Measurements from ENCODE around the gene RNF227. TPM values are rescaled to one million over a fixed set of nuclear protein-coding genes. Genes with fewer than 3 reads are reported as not detected.
A peak's percentile ranks its signal among the peaks of the same experiment; 100 is the strongest.

The RNF227 gene
- total and polyA plus RNA-seq, 10 of the 15 experiments (the other 5 are each of a cell fraction or from before 2014, with no cell fraction given) = 0.49 to 5.0 (median 1.3) TPM

GRCh38 chr17:7887482-7888183 lies 28.5 kb downstream of the RNF227 start (continued):
- TF ChIP-seq PKNOX1 (IDR thresholded peaks at IDR 0.05) = peak; percentile 46; the same call in 1 of the 2 replicates
- no peak for TF ChIP-seq SREBF1 (IDR thresholded peaks at IDR 0.05; ENCODE audit: low read length)
- no peak for TF ChIP-seq MYB (IDR thresholded peaks at IDR 0.05; ENCODE audit: borderline replicate concordance, low read depth, low read length)
- TF ChIP-seq EGR1 (IDR thresholded peaks at IDR 0.05; ENCODE audit: borderline replicate concordance in 1 of 2, low read depth in 2 of 2, low read length in 2 of 2) = 0 out of 3 replicates have a peak, but pooled peaks of 1 of the 2 experiments have one; percentile 18
- TF ChIP-seq RAD21 (IDR thresholded peaks at IDR 0.05; ENCODE audit: insufficient read depth, low read depth, low read length) = no peak
- peak in 1 of 2 experiments; percentile 54; a peak in 2 of 4 replicates for TF ChIP-seq EP300 (IDR thresholded peaks at IDR 0.05; ENCODE audit: borderline replicate concordance in 1 of 2, control insufficient read depth in 1 of 2, low read depth in 2 of 2, low read length in 2 of 2)
- peak; percentile 22; the same call in 1 of the 2 replicates for TF ChIP-seq SMARCA5 (IDR thresholded peaks at IDR 0.05)
- no peak for TF ChIP-seq FOXM1 (IDR thresholded peaks at IDR 0.05; ENCODE audit: low read depth, low read length)
- peak; percentile 71; the same call in 1 of the 2 replicates for TF ChIP-seq HDGF (IDR thresholded peaks at IDR 0.05)
- no peak for TF ChIP-seq SMAD1 (IDR thresholded peaks at IDR 0.05; ENCODE audit: low read depth, partially characterized antibody)
- 0 out of 2 replicates have a peak, but pooled peaks have one; percentile 31 for TF ChIP-seq NBN (IDR thresholded peaks at IDR 0.05)

- H3K4me3 ChIP-seq = peak overlapping the region; percentile 88
- H3K27ac ChIP-seq (ENCODE audit: control insufficient read depth, insufficient read depth) = peak overlapping the region; percentile 91
- ChIA-PET SMC1A (ENCODE audit: uncharacterized antibody, unreplicated experiment) (no interaction called here), POLR2A (no interaction called here), RAD21 (ENCODE audit: unreplicated experiment) (no interaction called here), CTCF (interaction anchor here (1.7 kb wide), 1 partner anchor 25 kb away, joined by 4 read pairs; no protein-coding TSS in a partner anchor)
- no peaks in the 10 kb centered on the region for H4K20me1 ChIP-seq (ENCODE audit: control insufficient read depth, insufficient read depth)
- TSS peak; percentile 62 for BruUV-seq (replicated peaks)
- ATAC-seq (no peak), DNase-seq (ENCODE audit: low read depth, low spot score) (no peak), FAIRE-seq (no peak)
- H3K36me3 ChIP-seq (ENCODE audit: control insufficient read depth in 2 of 2, insufficient read depth in 2 of 2, low read length in 1 of 2) = peaks cover 7% of the 10 kb centered on the region in 2 experiments; a peak in 3 of 4 replicates
- in situ Hi-C loops (cut with MboI) = no loop called here
- H3K4me1 ChIP-seq (ENCODE audit: control insufficient read depth, insufficient read depth, low read length) = peaks cover 8% of the 10 kb centered on the region
- H3K4me2 ChIP-seq (ENCODE audit: control insufficient read depth, insufficient read depth) = peak overlapping the region; percentile 96
- H3K27me3 ChIP-seq (replicated peaks in 1 of 2; ENCODE audit: control insufficient read depth in 2 of 2, insufficient read depth in 2 of 2, low read length in 1 of 2) = no peaks in the 10 kb centered on the region
- peaks cover 45% of the 10 kb centered on the region for H3K79me2 ChIP-seq (ENCODE audit: control insufficient read depth, insufficient read depth, low read length)
- no peaks in the 10 kb centered on the region for H3K9me3 ChIP-seq (replicated peaks; ENCODE audit: control insufficient read depth, insufficient read depth, low read length)
- peak overlapping the region; percentile 87 for H3K9ac ChIP-seq (ENCODE audit: control insufficient read depth, insufficient read depth, low read length)
- intact Hi-C loops (cut with micrococcal nuclease; ENCODE audit: unreplicated experiment) = no loop called here
- peak overlapping the region; percentile 41 for H2AFZ ChIP-seq (ENCODE audit: control insufficient read depth, low read depth, low read length)
- WGBS (ENCODE audit: insufficient coverage, insufficient replicate concordance, low lambda C conversion rate, missing lambda C conversion rate) = 3% methylated on average over 8 of the region's 8 CpGs
- TF ChIP-seq NR2F1 (conservative IDR thresholded peaks at IDR 0.05) (no peak), CHD1 (IDR thresholded peaks at IDR 0.05; ENCODE audit: low read depth, low read length) (no peak), KLF5 (IDR thresholded peaks at IDR 0.05; ENCODE audit: partially characterized antibody) (no peak), POLR2A (IDR thresholded peaks at IDR 0.05; ENCODE audit: low read depth, low read length) (no peak), CEBPZ (IDR thresholded peaks at IDR 0.05; ENCODE audit: low read depth, low read length) (no peak), SMAD5 (IDR thresholded peaks at IDR 0.05; ENCODE audit: low read depth) (no peak), SMC3 (IDR thresholded peaks at IDR 0.05; ENCODE audit: borderline replicate concordance, low read length) (no peak)
Observed at GRCh38 chr17:7887038-7887481, 29.0 kb downstream of the RNF227 start.

Measured in GM12878 (cell line).